GM12872 (cell line): ENCODE results near the gene HMGA1.

Experiments used
- TF ChIP-seq, protein P1 (sequence below): IDR thresholded peaks from 3 replicates; pipeline ENCODE4 v1.5.1; 2011; ENCODE audit warnings: low read depth, mild to moderate bottlenecking, low read length, moderate library complexity; ENCODE audit not compliant: insufficient read depth

Gene HMGA1

GRCh38 chr6:34275128-34275804, 38.6 kb downstream of the HMGA1 start:
- TF ChIP-seq, protein P1, sequence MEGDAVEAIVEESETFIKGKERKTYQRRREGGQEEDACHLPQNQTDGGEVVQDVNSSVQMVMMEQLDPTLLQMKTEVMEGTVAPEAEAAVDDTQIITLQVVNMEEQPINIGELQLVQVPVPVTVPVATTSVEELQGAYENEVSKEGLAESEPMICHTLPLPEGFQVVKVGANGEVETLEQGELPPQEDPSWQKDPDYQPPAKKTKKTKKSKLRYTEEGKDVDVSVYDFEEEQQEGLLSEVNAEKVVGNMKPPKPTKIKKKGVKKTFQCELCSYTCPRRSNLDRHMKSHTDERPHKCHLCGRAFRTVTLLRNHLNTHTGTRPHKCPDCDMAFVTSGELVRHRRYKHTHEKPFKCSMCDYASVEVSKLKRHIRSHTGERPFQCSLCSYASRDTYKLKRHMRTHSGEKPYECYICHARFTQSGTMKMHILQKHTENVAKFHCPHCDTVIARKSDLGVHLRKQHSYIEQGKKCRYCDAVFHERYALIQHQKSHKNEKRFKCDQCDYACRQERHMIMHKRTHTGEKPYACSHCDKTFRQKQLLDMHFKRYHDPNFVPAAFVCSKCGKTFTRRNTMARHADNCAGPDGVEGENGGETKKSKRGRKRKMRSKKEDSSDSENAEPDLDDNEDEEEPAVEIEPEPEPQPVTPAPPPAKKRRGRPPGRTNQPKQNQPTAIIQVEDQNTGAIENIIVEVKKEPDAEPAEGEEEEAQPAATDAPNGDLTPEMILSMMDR: no peak

DNA sequence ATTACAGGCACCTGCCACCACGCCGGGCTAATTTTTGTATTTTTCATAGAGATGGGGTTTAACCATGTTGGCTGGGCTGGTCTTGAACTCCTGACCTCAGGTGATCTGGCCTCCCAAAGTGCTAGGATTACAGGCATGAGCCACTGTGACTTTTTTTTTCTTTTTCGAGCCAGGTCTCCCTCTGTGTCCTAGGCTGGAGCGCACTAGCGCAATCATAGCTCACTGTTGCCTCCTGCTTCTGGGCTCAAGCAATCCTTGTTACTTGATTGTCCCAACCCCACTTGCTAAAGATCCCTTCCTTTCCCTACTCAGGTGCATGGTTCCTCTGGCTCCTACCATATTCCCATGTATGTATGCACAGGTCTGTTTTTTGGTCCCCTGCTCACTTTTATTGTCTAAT, 39.5 kb downstream of the HMGA1 start:
- TF ChIP-seq, protein P1: no peak

GRCh38 chr6:34276881-34277762, 40.4 kb downstream of the HMGA1 start:
- TF ChIP-seq, protein P1: no peak

DNA sequence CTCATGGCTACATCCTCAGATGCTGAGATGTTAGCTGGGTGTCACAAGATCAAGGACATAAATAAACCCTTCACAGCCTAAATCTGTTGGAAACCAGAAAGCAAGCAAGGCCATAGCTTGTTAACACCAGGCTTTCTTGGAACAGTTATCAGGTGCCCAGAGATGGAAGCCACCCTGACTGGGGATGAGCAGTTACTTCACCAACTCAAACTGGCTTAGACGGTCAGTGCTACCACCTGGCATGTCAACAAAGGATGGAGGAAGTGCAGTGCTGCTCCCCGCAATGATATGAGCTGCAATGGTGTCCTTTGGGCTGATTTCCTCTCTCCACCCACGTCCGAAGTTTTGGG, 41.1 kb downstream of the HMGA1 start:
- TF ChIP-seq, protein P1: no peak

- TF ChIP-seq, protein P1: no peak
Measured at GRCh38 chr6:34278833-34279232, 42.2 kb downstream of the HMGA1 start.

- TF ChIP-seq, protein P1: no peak
Measured at GRCh38 chr6:34280216-34280615, 43.5 kb downstream of the HMGA1 start.

- TF ChIP-seq, protein P1: no peak
Measured at GRCh38 chr6:34281702-34282334, 45.1 kb downstream of the HMGA1 start.
